ENCODE results near the gene CPSF2. TPM values are rescaled to one million over a fixed set of nuclear protein-coding genes. Genes with fewer than 3 reads are reported as not detected.

Gene CPSF2
- total RNA-seq (2014; rRNA removed; shearing (Covaris generic)), result 36.1 and 44.9 TPM in 2 replicates

DNA sequence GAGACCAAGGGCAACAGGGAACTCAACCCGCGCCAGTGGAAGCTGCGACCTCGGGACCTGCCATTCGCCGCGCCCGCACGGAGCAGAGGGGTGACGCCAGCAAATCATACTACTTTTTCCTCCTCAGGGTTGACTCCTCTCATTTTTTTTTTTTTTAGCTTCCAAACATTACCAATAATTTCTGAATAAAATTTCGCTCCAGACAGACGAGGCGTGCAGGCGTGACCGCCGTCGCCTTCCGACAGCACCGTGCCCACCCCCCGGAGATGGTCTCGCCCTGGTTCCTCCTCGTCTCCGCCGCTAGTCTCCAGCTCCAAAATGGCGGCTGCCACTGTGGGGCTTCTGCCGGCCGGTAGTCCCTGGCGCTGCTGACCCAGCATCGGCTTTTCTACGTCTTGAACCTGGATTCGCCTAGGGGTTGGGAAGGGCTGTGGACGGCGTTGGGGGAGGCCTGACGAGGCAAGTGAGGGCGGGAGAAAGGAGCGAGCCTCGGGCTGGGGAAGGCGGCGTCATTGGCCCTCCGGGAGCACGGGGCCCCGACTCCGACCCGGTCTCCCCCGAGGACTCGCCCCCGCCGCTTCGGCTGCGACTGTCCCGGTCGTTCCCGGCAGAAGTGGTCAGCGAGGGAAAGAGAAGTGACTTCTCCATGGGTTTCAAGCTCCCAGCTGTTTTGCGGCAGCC, at the start of gene CPSF2, which contains the start of gene NDUFB1:
CPSF2 (plus strand) TSS at position 300 of the 681 bp plus-strand sequence. CDS start 9,016 bp downstream, outside the sequence.
NDUFB1 (minus strand) TSS at position 37 of the 681 bp plus-strand sequence. CDS start 4,069 bp downstream, outside the sequence.

DNA sequence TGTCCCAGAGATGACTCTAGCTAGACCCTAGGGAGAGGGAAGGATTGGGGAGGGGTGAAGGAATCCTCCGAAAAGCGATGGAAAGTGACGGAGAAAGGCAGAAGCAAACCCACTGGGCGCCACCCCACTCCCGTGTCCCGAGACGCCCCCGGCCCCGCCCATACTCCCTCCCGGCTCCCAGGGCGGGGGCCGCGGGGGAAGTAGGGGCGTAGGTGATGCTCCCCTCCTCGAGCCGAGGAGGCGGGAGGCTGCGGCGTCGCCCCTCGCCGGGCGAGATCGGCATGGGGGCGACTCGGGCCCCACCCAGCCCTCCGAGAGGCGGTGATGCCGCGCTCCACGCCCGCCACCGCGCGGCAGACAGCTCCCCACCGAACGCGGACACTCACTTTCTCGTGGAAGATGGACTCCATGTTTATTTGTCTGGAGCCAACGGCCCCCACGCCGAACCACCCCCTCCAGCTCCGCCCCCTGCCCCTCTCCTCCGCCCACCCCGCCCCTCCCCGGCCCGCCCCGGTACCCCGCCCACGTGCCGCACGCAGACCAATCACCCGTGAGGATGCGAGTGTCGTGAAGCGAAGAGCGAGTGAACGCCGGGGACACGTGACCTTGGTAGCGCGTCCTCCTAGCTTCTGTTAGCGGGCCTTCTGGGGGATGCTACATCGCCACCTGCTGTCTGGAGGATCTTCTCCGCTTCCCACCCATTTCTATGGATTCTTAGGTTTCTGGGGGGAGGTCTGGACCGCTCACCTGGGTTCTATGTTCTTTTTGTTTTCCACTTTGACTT, 15.4 kb upstream of the CPSF2 start, which contains the start of gene ATXN3:
ATXN3 (minus strand) TSS at position 440 of the 784 bp plus-strand sequence; CDS start at position 410, 30 bp downstream.

Other genes starting within 250 kb of the CPSF2 start
- 0.23 TPM in 1 of 2 replicates, not detected in the other for gene FBLN5, start 174.3 kb upstream of the CPSF2 start, total RNA-seq (2014; rRNA removed; shearing (Covaris generic))
- 9.7 and 12.4 TPM in 2 replicates for gene TRIP11, start 81.9 kb upstream of the CPSF2 start, total RNA-seq (2014; rRNA removed; shearing (Covaris generic))
- gene ATXN3, start 15.4 kb upstream of the CPSF2 start, total RNA-seq (2014; rRNA removed; shearing (Covaris generic)), result 36.2 and 43.9 TPM in 2 replicates
- gene NDUFB1, start 263 bp upstream of the CPSF2 start, total RNA-seq (2014; rRNA removed; shearing (Covaris generic)), result 295 and 368 TPM in 2 replicates
- gene SLC24A4, start 201.2 kb downstream of the CPSF2 start, total RNA-seq (2014; rRNA removed; shearing (Covaris generic)), result not detected in 2 replicates

Data from A375 (cell line).